Fibroblast of peridontal ligament (primary cell): ENCODE measurements around the gene LMAN1.

ENCODE experiments used
- DNase-seq: peaks from one replicate; pipeline ENCODE4 v3.0.0-alpha.2; 2010; ENCODE audit errors: extremely low read depth

The LMAN1 gene

GRCh38 chr18:59360381-59360780 lies 1.3 kb upstream of the LMAN1 start:
- no peak for DNase-seq

- DNase-seq: peak; percentile 43
Observed at GRCh38 chr18:59359576-59359952, 499 bp upstream of the LMAN1 start.

DNA sequence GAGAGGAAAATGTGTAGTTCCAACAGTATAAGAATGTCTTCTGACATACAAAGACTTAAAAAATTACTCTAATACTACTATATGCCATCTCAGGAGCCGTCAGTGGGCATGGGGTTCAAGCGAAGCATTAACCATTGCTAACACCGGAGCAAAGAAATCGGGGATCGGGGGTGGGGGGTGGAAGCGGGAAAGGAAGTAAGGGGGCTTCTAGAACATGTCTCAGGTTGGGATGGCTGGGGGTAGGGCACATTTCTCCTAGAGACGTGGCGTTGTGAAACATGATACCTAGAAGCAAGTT lies 702 bp downstream of the LMAN1 start:
- DNase-seq: peak; percentile 58

GRCh38 chr18:59357928-59358327 lies 1.1 kb downstream of the LMAN1 start:
- peak; percentile 73 for DNase-seq

DNA sequence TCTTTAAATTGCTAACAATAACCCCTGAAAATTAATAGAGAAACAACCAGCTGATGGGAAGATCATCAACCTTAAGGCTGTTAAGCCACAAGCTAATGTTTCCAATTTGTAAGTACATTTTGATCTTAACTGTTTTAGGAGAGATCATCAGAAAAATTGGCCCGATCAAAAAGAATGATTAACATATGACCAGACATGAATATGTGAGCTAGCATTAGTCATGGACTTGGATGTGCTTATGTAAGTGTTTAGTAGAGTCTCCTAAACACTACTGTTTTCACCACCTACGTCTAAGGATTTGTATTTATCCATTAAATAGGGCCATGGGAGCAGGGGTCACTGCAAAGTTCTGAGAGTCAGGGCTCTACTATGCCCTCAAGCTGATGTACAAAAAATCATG lies 4.3 kb downstream of the LMAN1 start:
- DNase-seq: peak; percentile 33

DNA sequence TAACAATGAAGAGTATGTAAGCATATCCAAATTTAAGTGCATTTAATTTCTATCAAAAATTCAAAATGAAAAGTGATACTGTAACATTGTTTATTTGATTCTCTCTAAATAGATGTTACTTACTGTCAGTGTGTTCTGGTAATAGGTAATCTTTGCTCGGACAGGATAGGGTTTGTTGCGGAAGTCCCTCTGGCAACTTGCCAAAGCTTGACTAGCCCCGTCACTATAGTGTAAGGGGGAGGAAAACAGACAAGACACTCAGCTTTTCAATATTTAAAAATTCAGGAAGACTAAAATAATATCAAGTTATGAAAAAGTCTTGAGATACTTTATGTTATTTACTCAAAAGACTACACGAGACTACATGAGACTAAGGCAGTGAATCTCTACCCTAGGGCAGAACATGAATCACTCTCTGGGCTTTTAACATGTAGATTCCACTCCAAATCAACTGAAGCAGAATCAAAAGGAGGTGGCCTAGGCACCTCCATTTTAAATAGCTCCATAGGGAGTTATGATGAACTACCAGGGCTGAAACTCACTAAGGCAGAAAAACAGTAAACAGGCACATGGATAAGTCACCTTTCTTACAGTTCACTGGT lies 5.9 kb downstream of the LMAN1 start:
- no peak for DNase-seq

DNA sequence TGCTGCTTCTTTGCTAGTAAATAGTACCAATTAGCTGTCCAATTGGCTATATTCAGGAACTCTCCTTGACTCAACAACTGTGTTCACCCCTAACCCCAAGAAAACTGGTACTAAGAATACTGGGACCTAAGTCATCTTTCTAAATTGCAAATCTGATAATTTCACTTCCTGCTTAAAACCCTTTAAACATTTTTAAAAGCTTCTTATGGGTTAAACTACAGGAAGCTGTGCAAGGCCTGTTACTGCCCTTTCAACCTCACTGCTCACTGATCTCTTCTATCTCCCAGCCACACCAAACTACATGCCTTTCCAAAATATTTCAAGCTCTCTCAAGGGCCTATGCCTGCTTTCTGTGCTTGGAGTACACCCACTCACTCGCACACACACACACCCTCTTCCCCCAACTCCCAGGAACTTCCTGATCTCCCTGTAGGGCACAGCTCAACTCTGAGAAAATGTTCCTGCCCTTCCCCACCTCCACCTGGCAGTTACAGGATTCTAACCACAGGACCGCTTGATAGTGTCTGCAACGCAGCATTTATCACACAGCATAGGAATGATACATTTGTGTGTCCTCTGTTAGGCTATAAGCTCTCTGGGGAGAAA lies 6.7 kb downstream of the LMAN1 start:
- DNase-seq: no peak

DNA sequence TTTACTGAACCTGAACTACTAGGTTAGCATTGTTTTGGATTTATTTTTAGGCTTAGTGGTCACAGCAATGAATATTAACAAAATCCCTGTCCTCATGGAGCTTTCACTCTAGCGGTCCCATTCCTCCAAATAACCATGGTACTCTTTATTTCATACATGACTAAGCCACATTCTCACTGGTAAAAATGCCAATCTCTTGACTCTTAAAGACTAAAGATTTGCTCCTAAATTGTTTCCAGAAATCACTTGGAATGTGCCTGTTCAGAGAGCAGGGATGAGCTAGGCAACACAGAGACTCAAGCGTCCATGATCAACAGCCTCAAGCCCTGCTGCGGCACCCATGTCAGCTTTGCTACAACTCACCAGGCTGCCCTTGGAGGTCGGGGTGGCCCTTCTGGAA lies 13.5 kb downstream of the LMAN1 start:
- DNase-seq: peak; percentile 38

GRCh38 chr18:59344996-59345395 lies 14.1 kb downstream of the LMAN1 start:
- no peak for DNase-seq

GRCh38 chr18:59343926-59344325 lies 15.1 kb downstream of the LMAN1 start:
- DNase-seq: no peak

GRCh38 chr18:59340817-59341216 lies 18.2 kb downstream of the LMAN1 start:
- DNase-seq: no peak

GRCh38 chr18:59340312-59340711 lies 18.8 kb downstream of the LMAN1 start:
- no peak for DNase-seq

- no peak for DNase-seq
Observed at GRCh38 chr18:59332986-59333385, 26.1 kb downstream of the LMAN1 start.

DNA sequence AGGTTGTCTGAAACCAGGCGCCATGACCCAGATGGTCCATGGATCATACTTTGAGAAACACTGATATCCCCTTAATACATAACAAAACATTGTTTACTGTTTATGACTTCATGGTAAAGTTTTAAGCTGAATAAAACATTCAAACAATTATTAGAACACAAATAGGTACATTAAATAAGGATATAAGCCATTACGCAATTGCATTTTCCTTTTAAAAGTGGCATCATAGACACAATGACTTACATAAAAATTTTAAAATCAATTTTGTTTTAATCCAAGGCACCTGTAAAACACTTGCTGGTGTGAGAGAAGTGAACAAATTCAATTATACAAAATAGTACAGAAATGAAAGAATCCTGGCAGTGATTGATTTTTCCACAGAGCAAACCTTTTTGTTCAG lies 30.4 kb downstream of the LMAN1 start:
- no peak for DNase-seq

DNA sequence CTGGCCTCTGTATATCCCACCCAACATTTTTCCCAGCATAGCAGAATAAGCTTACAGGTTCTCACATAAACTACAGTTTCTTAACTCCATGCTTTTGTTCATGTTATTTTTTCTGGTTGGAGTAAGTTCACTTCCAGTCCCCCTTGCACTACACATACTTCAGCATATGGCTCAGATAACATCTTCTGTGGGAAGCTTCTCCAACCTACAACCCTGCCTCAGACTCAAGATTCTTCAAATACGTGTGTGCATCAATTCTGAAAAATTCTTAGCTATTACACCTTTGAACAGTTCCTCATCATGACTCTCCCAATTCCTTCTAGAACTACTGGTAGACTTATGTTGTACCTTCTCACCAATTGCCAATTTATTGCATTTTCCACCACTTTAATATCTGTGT lies 33.1 kb downstream of the LMAN1 start:
- no peak for DNase-seq

DNA sequence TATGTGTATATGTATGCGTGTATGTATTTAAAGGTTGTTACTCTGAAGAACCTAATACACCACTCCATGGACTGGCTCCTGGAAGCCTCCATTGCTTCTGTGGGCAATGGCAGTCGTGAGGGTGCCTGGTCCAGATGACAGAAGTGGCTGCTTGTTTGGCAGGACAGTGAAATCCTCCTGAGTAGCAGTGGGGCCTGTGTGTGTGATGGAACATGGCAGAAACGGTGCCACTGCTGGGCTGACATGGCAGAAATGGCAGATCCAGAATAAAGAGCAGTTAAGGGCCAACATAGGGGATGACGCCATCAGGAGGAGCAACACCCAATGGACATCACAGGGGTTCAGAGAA lies 34.5 kb downstream of the LMAN1 start:
- DNase-seq: no peak

DNA sequence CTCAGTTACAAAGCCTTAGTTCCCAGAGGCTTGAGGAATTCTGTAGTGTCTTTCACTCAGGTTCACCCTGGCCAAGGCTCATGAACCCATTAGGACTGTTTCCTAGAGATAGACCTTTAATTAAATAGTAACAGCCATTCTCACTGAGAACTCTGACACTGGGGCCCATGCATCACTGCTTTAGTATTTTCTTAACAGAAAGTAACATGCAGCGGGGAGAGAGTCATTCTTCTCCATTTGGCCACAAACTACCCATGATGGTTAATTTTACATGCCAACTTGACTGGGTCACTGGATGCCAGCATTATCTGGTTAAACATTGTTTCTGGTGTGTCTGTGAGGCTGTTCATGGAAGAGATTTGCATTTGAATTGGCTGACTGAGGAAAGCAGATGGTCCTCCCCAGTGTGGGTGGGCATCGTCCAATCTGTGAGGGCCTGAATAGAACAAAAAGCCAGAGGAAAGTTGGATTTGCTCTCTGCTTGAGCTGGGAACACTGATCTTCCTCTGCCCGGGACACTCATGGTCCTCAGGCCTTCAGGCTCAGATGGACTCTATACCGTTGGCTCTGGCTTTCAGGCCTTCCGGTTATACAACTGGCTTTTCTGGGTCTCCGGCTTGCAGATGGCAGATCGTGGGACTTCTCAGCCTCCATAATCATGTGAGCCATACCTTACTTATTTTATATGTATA lies 35.0 kb downstream of the LMAN1 start:
- peak; percentile 31 for DNase-seq

DNA sequence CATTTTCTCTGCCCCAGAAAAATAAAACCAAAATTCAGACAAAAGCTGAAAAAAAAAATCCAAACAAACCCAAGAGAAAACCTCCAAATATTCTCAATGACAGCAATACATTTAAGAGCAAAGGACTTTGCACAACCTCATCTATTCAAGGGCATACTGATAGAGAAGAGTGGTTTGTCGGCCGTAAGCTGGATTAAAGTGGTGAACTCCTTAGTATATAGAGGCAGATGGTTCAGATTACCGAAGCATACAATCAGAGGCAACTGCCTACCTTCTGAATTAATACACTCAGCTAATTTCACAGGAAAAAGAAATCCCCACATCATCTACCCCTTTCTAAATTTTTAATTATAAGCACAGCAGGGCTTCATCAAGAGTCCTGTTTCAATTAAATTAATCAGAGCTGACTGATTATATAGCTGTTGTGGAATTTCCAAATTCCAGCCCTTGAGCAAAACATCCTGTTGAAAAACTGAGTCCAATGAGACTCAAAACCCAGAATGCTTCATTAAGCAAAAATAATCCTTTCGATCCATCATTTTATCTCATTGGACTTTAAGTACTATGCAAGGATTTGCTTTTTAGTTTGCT lies 40.5 kb downstream of the LMAN1 start, which contains the start of gene CPLX4:
CPLX4 (minus strand) TSS at position 190 of the 591 bp plus-strand sequence; CDS start at position 3, 187 bp downstream.
- DNase-seq: no peak

GRCh38 chr18:59311631-59312030 lies 47.4 kb downstream of the LMAN1 start:
- no peak for DNase-seq

GRCh38 chr18:59308938-59309260 lies 50.2 kb downstream of the LMAN1 start:
- no peak for DNase-seq

DNA sequence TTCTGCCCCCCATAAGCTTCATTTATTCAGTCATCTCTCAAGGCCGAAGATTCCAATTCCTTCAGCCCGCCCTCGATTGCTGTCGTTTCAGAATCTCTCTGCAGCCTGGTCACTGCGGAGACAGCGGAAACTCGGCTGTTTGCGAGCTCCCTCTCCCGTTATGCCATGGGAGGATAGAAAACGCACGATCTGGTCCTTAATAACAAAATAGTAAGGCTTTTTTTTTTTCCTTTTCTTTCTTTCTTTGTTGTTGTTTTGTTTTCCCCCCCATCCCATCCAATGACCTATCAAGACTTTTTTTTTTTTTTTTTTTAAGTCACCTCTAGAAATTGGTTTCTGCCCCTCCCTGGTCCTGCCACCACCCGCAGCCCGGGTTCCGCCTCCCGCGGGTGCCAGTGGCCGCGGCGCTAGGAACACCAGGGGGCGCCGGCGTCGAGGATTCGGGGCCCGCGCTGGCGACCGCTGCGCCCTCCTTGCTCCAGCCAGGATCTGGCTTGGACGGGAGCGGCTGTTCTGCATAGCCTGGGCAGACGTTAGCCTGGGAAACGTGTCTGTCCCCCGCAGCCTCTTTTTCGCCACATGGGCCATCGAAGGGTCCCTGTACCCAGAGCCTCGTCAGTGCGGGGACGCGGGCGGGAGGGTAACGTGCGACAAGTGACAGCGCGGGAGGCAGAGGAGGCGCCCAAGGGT lies 50.7 kb downstream of the LMAN1 start:
- DNase-seq: peak; percentile 64

GRCh38 chr18:59306640-59307039 lies 52.4 kb downstream of the LMAN1 start:
- DNase-seq: no peak

DNA sequence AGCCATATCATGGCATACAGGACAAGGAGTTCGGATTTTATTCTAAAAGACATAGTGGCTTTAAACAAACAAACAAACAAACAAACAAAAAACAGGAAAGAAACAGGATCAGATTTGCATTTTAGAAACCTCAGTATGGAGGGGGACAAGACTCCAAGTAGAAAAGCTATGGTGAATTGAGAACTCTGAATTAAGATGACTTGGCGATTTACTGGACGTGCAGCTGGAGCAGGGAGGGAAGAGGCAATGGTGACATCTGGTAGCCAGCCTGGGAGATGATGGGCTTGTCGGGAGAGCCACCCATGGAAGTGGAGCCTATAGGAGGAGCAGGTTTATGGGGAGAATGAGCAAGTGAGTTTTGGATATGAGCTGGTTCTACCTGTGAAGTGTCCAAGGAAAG lies 53.8 kb downstream of the LMAN1 start:
- no peak for DNase-seq
